Measurements from ENCODE around the gene MIOX. TPM values are rescaled to one million over a fixed set of nuclear protein-coding genes. Genes with fewer than 3 reads are reported as not detected.

Gene MIOX
- total and polyA plus RNA-seq, 10 of the 15 experiments (the other 5 are each of a cell fraction or from before 2014, with no cell fraction given) = 0.10 to 0.31 TPM; not detected in 8

DNA sequence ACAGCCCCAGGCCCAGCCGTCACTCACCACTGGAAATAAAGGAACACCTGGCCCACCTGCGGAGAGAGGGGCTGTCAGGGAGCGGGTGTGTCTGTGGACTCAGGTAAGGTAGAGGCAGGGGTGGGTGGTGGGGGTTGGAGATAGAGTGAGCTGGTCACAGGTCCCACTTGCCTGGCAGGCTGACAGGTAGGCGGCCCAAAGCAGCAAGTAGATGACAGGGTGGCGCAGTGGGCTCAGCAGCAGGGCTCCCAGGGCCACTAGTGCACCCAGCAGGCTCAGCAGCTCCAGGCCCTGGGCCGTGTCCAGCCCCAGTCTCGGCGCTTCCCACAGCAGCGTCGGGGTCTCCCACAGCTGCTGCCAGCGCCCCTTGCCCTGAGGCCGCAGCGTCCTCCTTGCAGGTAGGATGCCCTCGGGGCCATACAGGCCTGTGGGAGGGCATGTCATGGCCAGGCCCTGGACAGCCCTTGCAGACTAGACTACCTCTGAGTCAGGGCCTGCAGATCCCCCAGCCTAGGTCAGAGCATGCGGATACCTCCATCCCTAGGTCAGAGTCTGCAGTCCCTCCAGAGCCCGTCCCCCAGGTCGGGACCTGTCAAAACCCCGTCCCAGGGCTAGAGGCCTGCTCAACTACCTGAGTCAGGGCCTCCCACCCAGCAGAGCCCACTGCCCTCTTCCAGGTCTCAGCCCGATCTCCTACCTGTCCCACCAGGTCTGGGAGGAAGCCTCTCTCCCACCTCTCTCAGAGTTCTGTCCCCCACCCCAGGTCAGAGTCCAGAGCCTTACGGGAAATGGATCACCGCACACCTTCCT, 20.2 kb downstream of the MIOX start:
- peaks cover 37% of the 10 kb centered on the region for H3K79me2 ChIP-seq (ENCODE audit: control insufficient read depth, insufficient read depth, low read length)
- ATAC-seq = peak; percentile 7
- no peaks in the 10 kb centered on the region for H3K9me3 ChIP-seq (replicated peaks; ENCODE audit: control insufficient read depth, insufficient read depth, low read length)
- ChIA-PET RAD21 (ENCODE audit: unreplicated experiment) (interaction anchor here (0.6 to 2.2 kb wide), 4 partner anchors 22 to 114 kb away, joined by 3 to 22 read pairs (median 10); partner anchors contain the start of gene TYMP), CTCF (interaction anchor here (3.3 kb wide), 1 partner anchor 114 kb away, joined by 25 read pairs; no protein-coding TSS in a partner anchor), SMC1A (ENCODE audit: uncharacterized antibody, unreplicated experiment) (interaction anchor here (2.8 kb wide), 1 partner anchor 18 kb away, joined by 16 read pairs; the partner anchor contains the start of gene SCO2), POLR2A (interaction anchor here (1.4 to 7.2 kb wide), 2 partner anchors 18 to 29 kb away, joined by 6 to 84 read pairs; partner anchors contain the start of gene SCO2)
- peaks cover 4 to 8% of the 10 kb centered on the region in 2 experiments; a peak in 3 of 4 replicates for H3K36me3 ChIP-seq (ENCODE audit: control insufficient read depth in 2 of 2, insufficient read depth in 2 of 2, low read length in 1 of 2)
- H3K4me2 ChIP-seq (ENCODE audit: control insufficient read depth, insufficient read depth) = peak overlapping the region; percentile 92
- in situ Hi-C loops (cut with MboI) (no loop called here), intact Hi-C loops (cut with micrococcal nuclease; ENCODE audit: unreplicated experiment) (loop anchor here (1.0 kb wide), 1 partner anchor 32 kb away; the partner anchor contains the start of gene SBF1)
- no peak for TF ChIP-seq RELB (IDR thresholded peaks at IDR 0.05; ENCODE audit: low read depth)
- no peak for TF ChIP-seq GABPA (IDR thresholded peaks at IDR 0.05; ENCODE audit: low read depth)
- TF ChIP-seq RBBP5 (conservative IDR thresholded peaks at IDR 0.05) = no peak
- no peak for TF ChIP-seq TBL1XR1 (IDR thresholded peaks at IDR 0.05; ENCODE audit: low read depth, low read length)
- TF ChIP-seq MYB (IDR thresholded peaks at IDR 0.05; ENCODE audit: borderline replicate concordance, low read depth, low read length) = no peak
- TF ChIP-seq SMAD5 (IDR thresholded peaks at IDR 0.05; ENCODE audit: low read depth) = no peak
- TF ChIP-seq ZNF207 (IDR thresholded peaks at IDR 0.05; ENCODE audit: borderline replicate concordance) = no peak
- TF ChIP-seq PAX8 (IDR thresholded peaks at IDR 0.05) = no peak
- no peak for TF ChIP-seq FOXK2 (IDR thresholded peaks at IDR 0.05)
- no peak for TF ChIP-seq EED (IDR thresholded peaks at IDR 0.05; ENCODE audit: low read depth)
- no peak for TF ChIP-seq BCL3 (IDR thresholded peaks at IDR 0.05; ENCODE audit: borderline replicate concordance, insufficient read depth, low read depth, low read length, poor library complexity, severe bottlenecking)
- no peak for TF ChIP-seq RFX5 (IDR thresholded peaks at IDR 0.05; ENCODE audit: low read depth, low read length)
- TF ChIP-seq NR2C1 (IDR thresholded peaks at IDR 0.05) = no peak
- H3K4me1 ChIP-seq (ENCODE audit: control insufficient read depth, insufficient read depth, low read length) = peaks cover 9% of the 10 kb centered on the region
- peak overlapping the region; percentile 100 for H3K4me3 ChIP-seq
- H3K27ac ChIP-seq (ENCODE audit: control insufficient read depth, insufficient read depth) = peak overlapping the region; percentile 82
- no peaks in the 10 kb centered on the region for H3K27me3 ChIP-seq (replicated peaks in 1 of 2; ENCODE audit: control insufficient read depth in 2 of 2, insufficient read depth in 2 of 2, low read length in 1 of 2)
- H2AFZ ChIP-seq (ENCODE audit: control insufficient read depth, low read depth, low read length) = peak overlapping the region; percentile 81
- 38% methylated on average over 21 of the region's 21 CpGs for WGBS (ENCODE audit: insufficient coverage, insufficient replicate concordance, low lambda C conversion rate, missing lambda C conversion rate)
- FAIRE-seq = no peak
- BruUV-seq (replicated peaks) = TSS peak; percentile 83
- peak overlapping the region; percentile 97 for H3K9ac ChIP-seq (ENCODE audit: control insufficient read depth, insufficient read depth, low read length)
- DNase-seq (ENCODE audit: low read depth, low spot score) = no peak
- H4K20me1 ChIP-seq (ENCODE audit: control insufficient read depth, insufficient read depth) = no peaks in the 10 kb centered on the region
